Epithelial cell of proximal tubule (primary cell): ENCODE results near the gene ABHD14A. TPM values are rescaled to one million over a fixed set of nuclear protein-coding genes. Genes with fewer than 3 reads are reported as not detected.
"Not testable (repeated sequence)": the region's sequence is repeated elsewhere in the genome, so short reads cannot be mapped to it uniquely, and the experiment has no call there.

Source experiments
- DNase-seq: peaks from one replicate; pipeline ENCODE4 v3.0.0-alpha.2; 2011; ENCODE audit warnings: low read depth
- H3K4me3 ChIP-seq: 2 replicates; pipeline ENCODE4 v1.5.1; 2011; ENCODE audit warnings: low read depth, mild to moderate bottlenecking, low read length
- CTCF ChIP-seq: conservative IDR thresholded peaks from 2 replicates; pipeline ENCODE4 v1.5.1; 2012; ENCODE audit warnings: low read depth, mild to moderate bottlenecking, low read length
- total RNA-seq: library from RNA; depleted of rRNA; stranded (reverse); fragments of >200 nt; gene quantifications from 2 replicates; pipeline ENCODE4 v1.2.3, GENCODE V29; 2015

ABHD14A gene
- total RNA-seq, 1 donor from 2014 or later: 13.8 TPM

DNA sequence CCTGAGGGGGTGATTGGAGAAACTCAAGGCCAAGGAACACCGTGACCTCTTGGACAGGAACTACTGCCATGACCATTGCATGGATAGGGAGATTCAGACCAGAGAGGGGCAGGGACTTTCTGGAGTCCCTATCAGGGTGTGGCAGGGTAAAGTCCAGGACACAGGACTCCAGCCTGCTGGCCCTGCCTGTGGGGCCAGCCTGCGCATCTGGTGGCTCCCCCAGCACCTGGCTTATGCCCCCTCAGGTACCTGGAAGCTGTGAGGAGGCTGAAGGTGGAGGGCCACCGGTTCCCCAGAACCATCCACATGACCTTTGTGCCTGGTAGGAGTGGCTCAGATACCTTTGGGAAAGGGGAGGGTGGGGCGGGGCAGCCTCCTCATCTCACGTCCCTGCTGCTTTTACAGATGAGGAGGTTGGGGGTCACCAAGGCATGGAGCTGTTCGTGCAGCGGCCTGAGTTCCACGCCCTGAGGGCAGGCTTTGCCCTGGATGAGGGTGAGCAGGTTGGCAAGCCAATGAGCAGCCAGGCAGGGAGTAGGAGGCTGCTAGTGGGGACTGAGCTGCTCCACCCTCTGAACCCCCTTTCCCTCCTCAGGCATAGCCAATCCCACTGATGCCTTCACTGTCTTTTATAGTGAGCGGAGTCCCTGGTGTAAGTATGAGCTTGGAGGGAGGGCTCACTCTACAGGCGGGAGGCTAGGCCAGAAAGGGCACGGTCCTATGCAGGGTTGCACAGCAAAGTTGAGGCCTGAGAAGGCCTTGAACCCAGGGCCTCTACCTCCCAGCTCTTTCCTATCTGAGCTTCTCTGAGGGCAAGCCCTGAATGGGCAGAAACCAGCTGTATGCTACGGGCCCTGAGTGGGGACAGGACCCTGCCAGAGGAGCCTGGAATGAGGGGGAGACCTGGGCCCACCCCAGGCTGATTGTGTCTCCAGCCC is 11.4 kb downstream of the ABHD14A start:
- DNase-seq: no peak
- H3K4me3 ChIP-seq: no peak overlapping the region
- TF ChIP-seq CTCF: no peak

DNA sequence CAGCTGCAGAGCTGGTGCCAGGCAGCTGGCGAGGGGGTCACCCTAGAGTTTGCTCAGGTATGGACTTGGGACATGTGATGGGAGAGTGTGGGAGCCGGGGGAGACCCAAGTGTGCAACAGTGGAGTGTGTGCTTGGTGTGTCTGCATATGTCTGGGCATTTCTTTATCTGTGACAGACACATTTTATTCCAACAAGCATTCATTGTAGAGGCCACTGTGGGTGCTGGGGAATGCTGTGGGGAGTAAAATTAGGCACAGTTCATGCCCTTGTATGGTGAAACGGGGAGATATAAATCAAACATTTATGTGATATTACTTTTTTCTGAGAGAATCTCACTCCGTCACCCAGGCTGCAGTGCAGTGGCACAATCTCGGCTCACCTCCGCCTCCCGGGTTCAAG is 12.7 kb downstream of the ABHD14A start:
- TF ChIP-seq CTCF: no peak
- no peak for DNase-seq

GRCh38 chr3:51988286-51989146 is 13.7 kb downstream of the ABHD14A start:
- DNase-seq: no peak
- no peak overlapping the region for H3K4me3 ChIP-seq
- no peak for TF ChIP-seq CTCF

More for the DNA sequence above, 12.7 kb downstream of the ABHD14A start:
- H3K4me3 ChIP-seq: no peak overlapping the region

DNA sequence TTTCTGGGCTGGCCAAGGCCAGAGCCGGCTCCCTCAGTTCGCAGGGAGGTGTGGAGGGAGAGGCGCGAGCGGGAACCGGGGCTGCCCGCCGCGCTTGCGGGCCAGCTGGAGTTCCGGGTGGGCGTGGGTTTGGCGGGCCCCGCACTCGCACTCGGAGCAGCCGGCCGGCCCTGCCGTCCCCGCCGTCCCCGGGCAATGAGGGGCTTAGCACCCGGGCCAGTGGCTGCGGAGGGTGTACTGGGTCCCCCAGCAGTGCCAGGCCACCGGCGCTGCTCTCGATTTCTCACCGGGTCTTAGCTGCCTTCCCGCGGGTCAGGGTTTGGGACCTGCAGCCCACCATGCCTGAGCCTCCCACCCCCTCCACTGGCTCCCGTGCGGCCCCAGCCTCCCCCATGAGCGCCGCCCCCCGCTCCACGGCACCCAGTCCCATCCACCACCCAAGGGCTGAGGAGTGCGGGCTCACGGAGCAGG is 15.7 kb downstream of the ABHD14A start:
- H3K4me3 ChIP-seq, DNase-seq: not testable (repeated sequence)

GRCh38 chr3:51992017-51992682 is 17.3 kb downstream of the ABHD14A start:
- no peak for TF ChIP-seq CTCF
- no peak for DNase-seq
- no peak overlapping the region for H3K4me3 ChIP-seq

DNA sequence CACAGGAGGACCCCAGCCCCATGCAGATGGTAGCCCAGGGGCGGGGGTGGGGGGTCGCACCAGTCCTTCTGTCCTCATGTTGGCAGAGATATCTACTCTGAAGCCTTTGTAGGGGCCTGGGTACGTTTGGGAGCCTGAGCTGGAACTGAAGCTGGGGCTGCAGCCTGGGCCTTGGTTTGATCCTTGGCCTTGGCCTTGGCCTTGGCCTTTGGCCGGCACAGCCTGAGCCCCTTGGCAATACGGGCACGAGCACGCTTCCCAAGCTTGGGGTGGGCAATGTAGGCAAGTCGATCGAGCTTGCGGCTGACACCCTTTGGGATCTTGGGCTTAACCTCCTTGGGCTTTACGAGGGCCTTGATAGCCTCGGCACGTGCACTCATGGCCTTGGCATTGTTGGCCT is 18.8 kb downstream of the ABHD14A start:
- not testable (repeated sequence) for DNase-seq, H3K4me3 ChIP-seq

- no peak for TF ChIP-seq CTCF
- DNase-seq: no peak
- H3K4me3 ChIP-seq: peak overlapping the region; percentile 99
These were observed 19.7 kb downstream of the ABHD14A start for GRCh38 chr3:51994530-51994929.
